ENCODE measurements around the gene CRYGN.

The CRYGN gene

DNA sequence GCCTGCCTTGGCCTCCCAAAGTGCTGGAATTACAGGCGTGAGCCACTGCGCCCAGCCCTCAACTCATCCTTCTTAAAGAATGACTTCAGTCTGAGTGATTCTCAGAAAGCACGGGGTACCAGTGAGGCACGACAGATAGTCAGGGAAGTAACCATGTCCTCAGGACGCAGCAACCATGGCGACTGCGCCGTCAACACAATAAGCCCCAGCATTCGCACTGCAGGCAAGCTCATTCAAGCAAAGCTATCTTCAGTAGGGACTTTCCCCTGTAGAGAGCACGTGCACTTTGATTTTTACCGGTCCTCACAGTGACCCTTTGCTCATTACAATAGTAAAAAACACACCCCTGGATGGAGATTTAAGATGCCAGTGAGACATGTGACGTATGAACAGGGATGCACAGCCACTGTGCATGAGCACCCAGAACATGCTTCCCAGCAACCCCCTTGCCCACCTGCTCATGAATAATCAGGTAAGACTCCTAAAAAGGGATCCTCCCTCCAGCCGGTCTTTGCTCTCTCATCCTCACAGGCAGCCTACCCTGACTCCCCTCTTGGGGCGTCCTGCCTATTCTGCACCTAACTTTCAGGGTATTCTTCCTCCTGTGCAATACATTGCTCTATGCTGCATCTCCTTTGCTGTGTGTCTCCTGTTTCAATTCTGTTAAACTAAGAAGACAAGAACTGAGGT is 39.2 kb downstream of the CRYGN start:
- Mint-ChIP-seq H3K4me3 (no peak overlapping the region), H3K27me3 (peaks cover 11% of the 10 kb centered on the region), H3K4me1 (peaks cover 16% of the 10 kb centered on the region), H3K27ac (peak overlapping the region; percentile 10), H3K9me3 (peaks cover 7% of the 10 kb centered on the region), H3K36me3 (no peaks in the 10 kb centered on the region)
- ATAC-seq: peak; percentile 94

DNA sequence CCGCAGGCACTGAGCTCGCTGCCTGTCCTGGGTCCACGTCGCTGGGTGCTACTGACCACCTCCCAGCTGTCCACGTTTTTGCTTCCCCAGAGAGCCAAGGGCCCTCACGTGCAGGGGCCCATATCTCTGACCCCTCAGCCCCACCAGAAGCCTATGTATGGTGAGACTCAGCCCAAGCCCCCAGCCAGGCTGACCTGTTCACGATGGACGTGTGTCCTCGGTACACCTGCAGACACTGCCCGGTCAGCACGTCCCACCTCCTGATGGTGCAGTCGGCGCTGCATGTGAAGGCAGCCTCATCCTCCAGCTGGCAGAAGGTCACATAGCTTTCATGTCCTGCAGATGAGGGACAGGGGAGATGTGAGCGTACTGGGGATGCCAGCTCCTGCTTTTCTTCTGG is 40.0 kb downstream of the CRYGN start:
- Mint-ChIP-seq H3K27me3 (peaks cover 2% of the 10 kb centered on the region), H3K4me1 (peaks cover 16% of the 10 kb centered on the region)
- ATAC-seq: no peak

GRCh38 chr7:151399305-151399601 is 40.7 kb downstream of the CRYGN start:
- Mint-ChIP-seq H3K36me3 (no peaks in the 10 kb centered on the region), H3K27ac (no peak overlapping the region), H3K4me3 (no peak overlapping the region), H3K27me3 (peaks cover under 1% of the 10 kb centered on the region), H3K4me1 (peaks cover 14% of the 10 kb centered on the region), H3K9me3 (peaks cover 7% of the 10 kb centered on the region)
- ATAC-seq: no peak

More for the DNA sequence above, 40.0 kb downstream of the CRYGN start:
- peaks cover 7% of the 10 kb centered on the region for H3K9me3 Mint-ChIP-seq
- no peak overlapping the region for H3K27ac Mint-ChIP-seq
- no peaks in the 10 kb centered on the region for H3K36me3 Mint-ChIP-seq
- no peak overlapping the region for H3K4me3 Mint-ChIP-seq

DNA sequence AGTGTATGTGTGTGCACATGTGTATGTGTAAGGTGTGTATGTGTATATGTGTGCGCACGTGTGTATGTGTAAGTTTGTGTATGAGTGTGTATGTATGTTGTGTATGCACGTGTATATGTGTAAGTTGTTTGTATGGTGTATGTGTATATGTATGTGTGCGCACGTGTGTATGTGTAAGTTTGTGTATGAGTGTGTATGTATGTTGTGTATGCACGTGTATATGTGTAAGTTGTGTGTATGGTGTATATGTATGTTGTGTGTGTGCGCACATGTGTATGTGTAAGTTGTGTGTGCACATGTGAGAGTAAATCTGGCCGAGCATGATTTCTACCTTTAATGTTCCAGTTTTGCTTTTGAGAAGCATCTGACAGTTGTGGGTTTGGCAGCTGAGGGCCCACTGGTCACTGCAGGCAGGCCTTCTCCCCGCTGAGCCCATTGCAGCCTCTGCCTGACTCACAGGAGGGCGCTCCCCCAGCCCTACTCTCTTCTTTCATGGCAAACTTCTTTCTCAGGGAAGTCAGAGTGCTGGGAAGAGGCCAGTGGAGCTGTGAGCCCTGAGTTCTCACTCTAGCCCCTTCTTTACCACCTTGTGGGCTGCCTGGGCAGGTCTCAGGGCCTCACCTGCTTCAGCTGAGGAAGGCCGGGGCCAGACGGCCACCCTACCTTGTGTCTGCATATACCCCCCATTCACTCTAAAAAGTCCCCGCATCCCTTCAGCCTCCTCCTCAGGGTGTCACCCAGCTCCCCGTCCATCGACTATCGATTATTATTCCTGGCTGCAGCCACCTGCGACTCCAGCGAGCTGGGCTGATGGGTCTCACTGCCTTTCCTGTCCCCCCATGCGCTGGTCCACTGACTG is 41.3 kb downstream of the CRYGN start:
- Mint-ChIP-seq H3K36me3 (no peaks in the 10 kb centered on the region), H3K9me3 (peaks cover 7% of the 10 kb centered on the region), H3K4me3 (no peak overlapping the region), H3K27me3 (peaks cover 6% of the 10 kb centered on the region), H3K27ac (no peak overlapping the region), H3K4me1 (peaks cover 11% of the 10 kb centered on the region)
- ATAC-seq: no peak

GRCh38 chr7:151397026-151397425 is 42.9 kb downstream of the CRYGN start:
- Mint-ChIP-seq H3K27me3 (peaks cover 23% of the 10 kb centered on the region), H3K4me1 (peaks cover 11% of the 10 kb centered on the region), H3K9me3 (peaks cover 7% of the 10 kb centered on the region), H3K4me3 (no peak overlapping the region), H3K36me3 (no peaks in the 10 kb centered on the region), H3K27ac (no peak overlapping the region)
- ATAC-seq: no peak

GRCh38 chr7:151396328-151396970 is 43.5 kb downstream of the CRYGN start:
- no peak for ATAC-seq
- H3K27ac Mint-ChIP-seq: no peak overlapping the region
- peaks cover 7% of the 10 kb centered on the region for H3K9me3 Mint-ChIP-seq
- peaks cover 11% of the 10 kb centered on the region for H3K4me1 Mint-ChIP-seq
- no peak overlapping the region for H3K4me3 Mint-ChIP-seq
- no peaks in the 10 kb centered on the region for H3K36me3 Mint-ChIP-seq
- peaks cover 28% of the 10 kb centered on the region for H3K27me3 Mint-ChIP-seq

DNA sequence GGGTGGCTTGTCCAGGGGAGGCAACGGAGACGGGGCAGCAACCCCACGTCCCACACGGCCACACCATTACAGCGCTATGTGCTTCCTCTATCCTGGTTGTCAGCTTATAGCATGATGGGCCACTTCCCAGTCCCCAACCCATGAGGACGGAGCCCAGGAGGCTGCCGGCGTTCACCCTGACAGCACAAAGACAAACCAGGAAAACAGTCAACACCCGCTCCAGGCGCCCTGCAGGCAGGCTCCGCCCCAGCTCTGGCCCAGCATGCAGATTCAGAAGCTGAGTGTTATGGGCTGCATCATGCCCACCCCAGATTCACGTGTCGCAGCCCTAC is 44.9 kb downstream of the CRYGN start:
- no peak for ATAC-seq
- Mint-ChIP-seq H3K27me3 (peaks cover 43% of the 10 kb centered on the region), H3K36me3 (no peaks in the 10 kb centered on the region), H3K27ac (no peak overlapping the region), H3K9me3 (peaks cover 7% of the 10 kb centered on the region), H3K4me3 (no peak overlapping the region), H3K4me1 (peaks cover 6% of the 10 kb centered on the region)

DNA sequence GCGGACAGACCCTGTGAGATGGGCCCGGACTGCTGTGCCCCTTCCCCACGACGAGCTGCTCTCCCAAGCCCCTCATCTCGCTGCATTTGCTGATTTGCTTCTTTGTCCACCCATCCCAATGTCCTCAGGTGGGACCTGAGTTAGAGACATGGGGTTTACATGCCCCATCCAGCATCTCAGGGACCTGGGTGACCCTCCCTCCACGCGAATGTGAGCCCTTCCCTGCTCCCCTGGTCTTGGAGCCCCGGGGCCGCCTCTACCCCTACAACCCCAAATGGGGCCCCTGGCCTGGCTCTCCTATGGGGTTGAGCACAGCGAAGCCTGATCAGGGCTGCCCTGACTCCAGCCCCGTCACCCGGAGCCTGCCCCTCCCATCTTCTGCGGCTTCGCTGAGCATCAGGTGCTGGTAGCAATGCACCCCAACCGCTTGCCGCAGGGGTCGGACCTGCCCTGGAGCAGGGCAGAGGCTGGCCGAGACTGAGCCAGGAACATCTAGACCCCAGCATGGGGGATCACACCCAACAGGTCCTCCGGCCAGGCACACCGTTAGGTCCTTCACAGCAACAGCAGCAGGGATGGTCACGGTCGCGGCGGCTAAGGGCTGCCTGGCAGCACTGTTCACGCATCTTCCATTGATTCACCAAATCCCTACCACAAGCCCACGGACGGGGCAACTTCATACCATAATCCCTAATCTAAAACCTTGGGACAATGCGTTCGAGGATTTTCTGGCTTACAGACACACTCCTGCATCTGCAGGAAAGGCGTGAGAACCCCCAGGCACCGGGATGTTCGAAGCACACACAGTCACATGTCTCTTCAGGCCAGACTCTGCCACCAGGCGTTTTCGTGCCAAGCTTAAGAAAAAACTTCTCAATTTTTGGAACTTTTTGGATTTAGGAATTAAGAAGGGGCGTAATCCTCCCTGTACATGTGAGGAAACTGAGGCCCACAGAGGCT is 45.6 kb downstream of the CRYGN start:
- no peak for ATAC-seq
- Mint-ChIP-seq H3K9me3 (peaks cover 7% of the 10 kb centered on the region), H3K4me3 (no peak overlapping the region), H3K4me1 (peaks cover 6% of the 10 kb centered on the region), H3K36me3 (no peaks in the 10 kb centered on the region), H3K27me3 (peaks cover 49% of the 10 kb centered on the region), H3K27ac (no peak overlapping the region)

DNA sequence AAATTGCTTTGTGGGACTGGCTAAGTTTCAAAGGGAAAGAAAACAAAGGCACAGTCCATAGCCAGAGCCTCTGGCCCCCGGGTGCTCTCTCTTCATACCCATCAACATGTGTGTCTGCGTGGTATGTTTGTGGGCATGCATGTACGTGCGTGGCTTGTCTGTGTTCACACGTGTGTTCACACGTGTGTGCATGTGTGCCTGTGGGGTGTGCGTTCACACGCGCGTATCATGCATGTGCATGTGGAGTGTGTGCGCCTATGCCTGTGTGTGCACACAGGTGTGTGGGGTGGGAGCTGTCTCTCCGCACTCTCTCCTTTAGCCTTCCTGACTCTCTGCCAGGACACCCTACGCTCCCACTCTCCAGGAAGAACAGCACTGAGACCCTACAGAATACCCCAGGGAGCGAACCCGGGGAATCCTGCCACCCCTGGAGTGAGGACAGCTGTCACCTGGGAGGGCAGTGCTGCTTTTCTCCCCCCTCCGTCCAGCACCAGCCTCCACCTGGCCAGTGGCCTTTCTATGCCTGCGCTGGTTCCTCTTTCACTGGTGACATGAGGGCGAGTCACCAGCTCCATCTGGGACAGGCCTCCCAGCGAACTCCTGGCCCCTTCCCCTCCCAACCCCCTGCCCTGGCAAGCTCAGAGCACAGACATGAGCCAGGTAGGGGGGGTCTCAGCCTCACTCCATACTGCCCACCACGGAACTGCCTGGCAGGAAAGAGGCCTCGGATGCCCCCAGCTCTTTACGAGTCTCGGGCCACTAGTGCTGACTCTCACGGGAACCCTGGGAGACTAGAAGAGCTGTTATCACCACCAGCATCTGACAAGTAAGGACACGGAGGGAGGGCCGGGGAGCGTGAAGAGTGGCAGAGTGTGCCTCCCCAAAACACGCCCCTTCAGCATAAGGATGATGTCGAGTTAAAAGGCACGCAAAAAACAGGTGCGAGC is 46.6 kb downstream of the CRYGN start:
- Mint-ChIP-seq H3K27me3 (peaks cover 60% of the 10 kb centered on the region), H3K4me1 (peaks cover 6% of the 10 kb centered on the region), H3K27ac (no peak overlapping the region), H3K9me3 (peaks cover 7% of the 10 kb centered on the region), H3K4me3 (no peak overlapping the region), H3K36me3 (no peaks in the 10 kb centered on the region)
- ATAC-seq: no peak

- ATAC-seq: no peak
- no peak overlapping the region for H3K4me3 Mint-ChIP-seq
- H3K4me1 Mint-ChIP-seq: peaks cover 6% of the 10 kb centered on the region
- no peaks in the 10 kb centered on the region for H3K36me3 Mint-ChIP-seq
- H3K27ac Mint-ChIP-seq: no peak overlapping the region
- H3K9me3 Mint-ChIP-seq: peaks cover 2% of the 10 kb centered on the region
- H3K27me3 Mint-ChIP-seq: peaks cover 60% of the 10 kb centered on the region
Measured at GRCh38 chr7:151392426-151392825, 47.5 kb downstream of the CRYGN start.

DNA sequence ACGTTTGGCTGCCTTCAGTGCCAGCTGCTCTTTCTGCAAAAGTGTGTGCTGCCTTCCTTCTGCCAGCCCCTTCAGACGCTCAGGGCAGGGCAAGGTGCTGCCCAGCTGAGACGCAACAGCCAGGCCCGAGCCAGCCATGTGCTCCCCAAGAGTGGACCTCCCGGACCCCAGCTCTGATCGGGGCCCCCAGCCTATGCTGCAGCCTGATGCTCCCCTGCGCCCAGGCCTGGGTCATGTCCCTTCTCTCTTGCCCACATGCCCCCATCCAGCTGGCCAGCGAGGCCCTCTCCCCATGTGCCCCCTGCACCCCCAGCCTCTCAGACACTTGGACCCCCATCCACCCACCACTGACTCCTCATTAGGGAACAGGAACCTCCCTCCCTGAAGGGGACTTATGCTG is 47.9 kb downstream of the CRYGN start:
- Mint-ChIP-seq H3K36me3 (no peaks in the 10 kb centered on the region), H3K4me3 (no peak overlapping the region), H3K27me3 (peaks cover 62% of the 10 kb centered on the region), H3K4me1 (peaks cover 6% of the 10 kb centered on the region), H3K27ac (no peak overlapping the region), H3K9me3 (no peaks in the 10 kb centered on the region)
- ATAC-seq: no peak

GRCh38 chr7:151391358-151391730 is 48.6 kb downstream of the CRYGN start:
- H3K27me3 Mint-ChIP-seq: peaks cover 68% of the 10 kb centered on the region
- peaks cover 6% of the 10 kb centered on the region for H3K4me1 Mint-ChIP-seq
- ATAC-seq: no peak
- no peak overlapping the region for H3K27ac Mint-ChIP-seq
- H3K36me3 Mint-ChIP-seq: no peaks in the 10 kb centered on the region
- no peak overlapping the region for H3K4me3 Mint-ChIP-seq
- no peaks in the 10 kb centered on the region for H3K9me3 Mint-ChIP-seq

- H3K4me3 Mint-ChIP-seq: no peak overlapping the region
- H3K9me3 Mint-ChIP-seq: no peaks in the 10 kb centered on the region
- peaks cover 6% of the 10 kb centered on the region for H3K4me1 Mint-ChIP-seq
- peaks cover 74% of the 10 kb centered on the region for H3K27me3 Mint-ChIP-seq
- H3K27ac Mint-ChIP-seq: no peak overlapping the region
- H3K36me3 Mint-ChIP-seq: no peaks in the 10 kb centered on the region
- no peak for ATAC-seq
Measured at GRCh38 chr7:151390598-151391357, 49.2 kb downstream of the CRYGN start.

All from stimulated activated memory B cell treated with anti-CD40 and anti-IgM and Interleukin-4, amounts not matched to agents 10 μg/mL and 1 μg/mL and 100 μg/mL, for 72 hours (primary cell).